ENCODE measurements around the gene LAMB3.
A peak's percentile ranks its signal among the peaks of the same experiment; 100 is the strongest.
"Not testable (repeated sequence)": the region's sequence is repeated elsewhere in the genome, so short reads cannot be mapped to it uniquely, and the experiment has no call there.

The LAMB3 gene

DNA sequence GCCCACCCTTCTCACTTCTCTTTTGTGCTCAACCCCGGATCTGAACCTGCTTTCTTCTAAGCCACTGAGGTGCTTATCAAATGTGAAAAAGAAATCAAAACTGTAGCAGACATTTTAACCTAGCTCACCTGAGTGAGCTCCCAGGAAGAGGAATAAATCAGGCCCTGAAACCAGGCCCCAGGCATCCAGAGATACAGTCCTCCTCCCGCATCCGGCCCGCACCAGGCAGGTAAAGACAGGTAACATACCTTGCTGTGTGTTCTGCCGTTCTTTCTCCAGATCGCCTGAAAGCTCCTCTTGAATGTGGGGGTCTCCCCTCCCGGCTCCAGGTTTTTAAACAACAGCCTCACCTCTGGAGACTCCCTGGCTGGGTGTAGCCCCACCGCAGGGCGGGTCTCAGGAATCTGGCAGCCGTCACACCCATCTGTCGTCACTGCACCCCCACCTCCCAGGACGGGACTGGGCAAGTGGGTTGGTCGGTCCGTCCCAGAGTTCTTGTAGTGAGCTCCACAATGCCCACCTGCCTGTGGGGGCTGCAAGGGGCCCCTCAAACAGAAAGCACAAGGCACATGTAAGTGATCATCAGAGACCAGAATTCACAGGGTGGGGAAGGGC is at the start of gene LAMB3:
Gene LAMB3 (minus strand): TSS at position 305 of the 615 bp plus-strand sequence. CDS start 1,481 bp downstream, outside the sequence.
- H3K4me3 ChIP-seq (replicated peaks in 1 of 2; ENCODE audit: low read depth in 2 of 2, low read length in 2 of 2) = no peak within 1 kb of the TSS
- no peak for DNase-seq (ENCODE audit: low read depth in 2 of 2)
- TF ChIP-seq, protein P1, sequence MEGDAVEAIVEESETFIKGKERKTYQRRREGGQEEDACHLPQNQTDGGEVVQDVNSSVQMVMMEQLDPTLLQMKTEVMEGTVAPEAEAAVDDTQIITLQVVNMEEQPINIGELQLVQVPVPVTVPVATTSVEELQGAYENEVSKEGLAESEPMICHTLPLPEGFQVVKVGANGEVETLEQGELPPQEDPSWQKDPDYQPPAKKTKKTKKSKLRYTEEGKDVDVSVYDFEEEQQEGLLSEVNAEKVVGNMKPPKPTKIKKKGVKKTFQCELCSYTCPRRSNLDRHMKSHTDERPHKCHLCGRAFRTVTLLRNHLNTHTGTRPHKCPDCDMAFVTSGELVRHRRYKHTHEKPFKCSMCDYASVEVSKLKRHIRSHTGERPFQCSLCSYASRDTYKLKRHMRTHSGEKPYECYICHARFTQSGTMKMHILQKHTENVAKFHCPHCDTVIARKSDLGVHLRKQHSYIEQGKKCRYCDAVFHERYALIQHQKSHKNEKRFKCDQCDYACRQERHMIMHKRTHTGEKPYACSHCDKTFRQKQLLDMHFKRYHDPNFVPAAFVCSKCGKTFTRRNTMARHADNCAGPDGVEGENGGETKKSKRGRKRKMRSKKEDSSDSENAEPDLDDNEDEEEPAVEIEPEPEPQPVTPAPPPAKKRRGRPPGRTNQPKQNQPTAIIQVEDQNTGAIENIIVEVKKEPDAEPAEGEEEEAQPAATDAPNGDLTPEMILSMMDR (IDR thresholded peaks at IDR 0.05; ENCODE audit: low read depth, low read length) = no peak

DNA sequence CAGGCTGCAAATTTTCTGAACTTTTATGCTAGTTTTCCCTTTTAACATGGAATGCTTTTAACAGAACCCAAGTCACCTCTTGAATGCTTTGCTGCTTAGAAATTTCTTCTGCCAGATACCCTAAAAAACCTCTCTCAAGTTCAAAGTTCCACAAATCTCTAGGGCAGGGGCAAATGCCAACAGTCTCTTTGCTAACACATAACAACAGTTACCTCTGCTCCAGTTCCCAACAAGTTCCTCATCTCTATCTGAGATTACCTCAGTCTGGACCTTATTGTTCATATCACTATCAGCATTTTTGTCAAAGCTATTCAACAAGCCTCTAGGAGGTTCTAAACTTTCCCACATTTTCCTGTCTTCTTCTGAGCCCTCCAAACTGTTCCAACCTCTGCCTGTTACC is 48.5 kb upstream of the LAMB3 start:
- peak in 1 of 2 donors; percentile 32 for DNase-seq (ENCODE audit: low read depth in 2 of 2)
- H3K4me3 ChIP-seq (replicated peaks in 1 of 2; ENCODE audit: low read depth in 2 of 2, low read length in 2 of 2) = not testable (repeated sequence)

DNA sequence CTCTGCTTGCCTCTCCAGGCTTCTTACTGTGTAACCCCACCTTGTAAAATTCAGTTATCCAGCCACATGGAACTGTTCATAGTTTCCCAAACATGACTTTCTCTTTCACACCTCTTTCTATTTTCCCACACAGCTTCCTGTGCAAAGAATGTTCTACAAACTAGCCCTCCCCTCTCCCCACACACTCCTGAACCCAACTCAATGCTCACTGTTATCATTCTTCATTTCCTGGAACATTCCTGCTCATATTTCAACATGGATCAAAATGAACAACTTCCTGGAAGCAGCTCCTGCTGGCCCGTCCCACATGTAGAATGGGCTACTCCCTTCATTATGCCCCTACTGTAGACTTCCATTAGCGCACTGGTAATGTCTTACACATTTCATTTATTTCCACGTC is 44.9 kb upstream of the LAMB3 start:
- TF ChIP-seq, protein P1 (IDR thresholded peaks at IDR 0.05; ENCODE audit: low read depth, low read length) = no peak
- peak; percentile 33 to 87 for DNase-seq (ENCODE audit: low read depth in 2 of 2)
- H3K4me3 ChIP-seq (replicated peaks in 1 of 2; ENCODE audit: low read depth in 2 of 2, low read length in 2 of 2) = no peak overlapping the region

DNA sequence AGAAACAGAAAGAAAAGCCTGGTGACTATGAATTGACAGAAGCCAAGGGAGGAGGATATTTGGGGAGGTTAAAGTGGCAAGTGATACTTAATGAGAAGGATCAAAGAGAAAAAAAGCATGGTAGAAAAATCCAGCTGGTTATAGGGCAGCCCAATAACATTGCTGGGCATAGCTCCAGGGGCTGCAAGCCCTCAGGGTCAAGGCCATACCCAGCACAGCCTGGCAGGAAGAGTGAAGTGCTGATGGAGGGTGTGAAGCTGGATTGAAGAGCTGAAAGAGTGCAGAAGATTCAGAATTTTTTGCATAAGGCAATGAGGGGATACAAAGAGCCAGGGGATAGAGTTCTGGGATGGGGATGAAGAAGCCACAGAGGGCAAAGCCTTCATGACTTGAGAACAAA is 44.4 kb upstream of the LAMB3 start:
- TF ChIP-seq, protein P1 (IDR thresholded peaks at IDR 0.05; ENCODE audit: low read depth, low read length) = no peak
- no peak for DNase-seq (ENCODE audit: low read depth in 2 of 2)
- H3K4me3 ChIP-seq (replicated peaks in 1 of 2; ENCODE audit: low read depth in 2 of 2, low read length in 2 of 2) = no peak overlapping the region

DNA sequence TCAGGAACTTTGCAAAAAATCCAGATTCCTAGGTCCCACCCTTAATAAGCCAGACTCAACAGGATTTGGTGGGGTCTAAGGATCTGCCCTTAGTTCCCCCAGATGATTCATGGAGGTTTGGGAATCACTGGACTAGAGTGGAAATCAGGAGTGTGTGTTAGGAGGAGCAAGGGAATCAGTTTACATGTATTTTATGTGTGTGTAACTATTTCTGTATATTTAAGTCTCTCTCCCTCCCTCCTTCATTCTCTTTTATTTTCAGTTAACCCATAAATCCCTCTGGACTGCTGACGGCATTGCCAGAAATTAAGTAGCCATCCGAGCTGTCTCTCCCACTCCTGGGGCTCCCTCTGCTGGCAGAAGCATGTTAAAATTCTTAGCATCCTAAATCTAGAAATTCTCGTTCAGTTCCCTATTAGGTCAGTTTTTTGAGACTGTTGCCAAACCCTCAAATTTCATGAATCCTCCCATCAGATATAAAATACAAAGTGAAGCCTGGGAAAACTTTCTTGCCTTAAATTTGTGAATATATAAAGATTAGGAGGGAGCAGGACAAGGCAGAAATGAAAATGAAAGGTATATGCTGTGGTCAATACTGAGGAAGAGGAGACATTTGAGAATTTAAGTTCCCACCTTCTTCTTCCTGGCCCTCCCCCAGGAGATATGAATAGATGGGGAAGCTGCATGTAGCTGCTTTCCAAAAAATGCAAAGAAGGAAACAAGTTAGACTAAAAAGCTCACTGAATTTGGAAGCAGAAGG is 40.7 kb upstream of the LAMB3 start:
- no peak overlapping the region for H3K4me3 ChIP-seq (replicated peaks in 1 of 2; ENCODE audit: low read depth in 2 of 2, low read length in 2 of 2)
- TF ChIP-seq, protein P1 (IDR thresholded peaks at IDR 0.05; ENCODE audit: low read depth, low read length) = peak; percentile 75
- DNase-seq (ENCODE audit: low read depth in 2 of 2) = peak; percentile 91 to 92

DNA sequence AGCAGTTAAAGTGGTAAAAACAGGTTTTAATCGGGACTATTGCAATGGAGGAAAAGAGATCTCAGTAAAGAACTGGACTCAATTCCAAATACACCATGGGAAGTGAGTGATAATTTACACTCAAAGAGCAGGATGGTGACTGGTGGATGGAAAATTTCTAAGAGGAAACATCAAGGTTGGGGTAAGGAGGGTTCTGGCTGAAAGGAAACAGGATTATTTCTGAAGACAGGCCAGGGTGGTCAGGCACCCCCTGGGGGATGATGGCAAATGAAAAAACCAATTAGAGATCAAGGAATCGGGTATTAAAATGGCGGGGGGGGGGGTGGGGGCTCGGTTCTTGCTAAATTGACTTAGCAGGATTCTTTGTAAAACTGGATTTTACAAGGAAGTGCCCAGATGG is 40.1 kb upstream of the LAMB3 start:
- TF ChIP-seq, protein P1 (IDR thresholded peaks at IDR 0.05; ENCODE audit: low read depth, low read length) = no peak
- no peak overlapping the region for H3K4me3 ChIP-seq (replicated peaks in 1 of 2; ENCODE audit: low read depth in 2 of 2, low read length in 2 of 2)
- no peak for DNase-seq (ENCODE audit: low read depth in 2 of 2)

DNA sequence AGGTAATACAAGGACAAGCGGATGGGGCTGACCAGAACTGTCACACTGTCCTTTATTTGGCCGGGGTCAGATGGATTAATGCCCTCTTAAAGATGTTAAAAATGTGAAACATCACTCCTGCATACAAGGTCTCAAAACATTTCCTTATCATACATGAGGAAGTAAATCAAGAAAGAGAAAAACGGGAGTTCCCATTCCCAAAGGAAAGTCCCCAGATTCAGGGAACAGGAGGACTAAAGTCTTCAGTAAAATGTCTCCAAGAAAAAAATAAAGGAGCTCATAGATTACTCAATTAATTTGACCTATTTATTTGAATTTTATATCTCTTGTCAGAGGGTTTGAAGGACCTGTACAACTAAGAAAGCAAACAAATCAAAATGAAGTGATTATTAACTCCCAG is 39.0 kb upstream of the LAMB3 start:
- TF ChIP-seq, protein P1 (IDR thresholded peaks at IDR 0.05; ENCODE audit: low read depth, low read length) = no peak
- DNase-seq (ENCODE audit: low read depth in 2 of 2) = no peak
- H3K4me3 ChIP-seq (replicated peaks in 1 of 2; ENCODE audit: low read depth in 2 of 2, low read length in 2 of 2) = no peak overlapping the region
